PFSK-1 (cell line): ENCODE results near the gene BOD1L2.

Experiments used
- FOXP2 ChIP-seq: optimal IDR thresholded peaks from 2 replicates; pipeline ENCODE3; 2011; ENCODE audit warnings: borderline replicate concordance, control low read depth, inconsistent platforms; ENCODE audit not compliant: insufficient read depth; ENCODE audit errors: extremely low read length, extremely low read depth
- POLR2AphosphoS5 ChIP-seq: IDR thresholded peaks from 2 replicates; pipeline ENCODE4 v1.6.1; 2012; ENCODE audit warnings: low read depth, mild to moderate bottlenecking, control low read depth, low read length, moderate library complexity
- REST ChIP-seq, 2 experiments: IDR thresholded peaks; 2 replicates each; pipeline versions ENCODE4 v1.6.1 to v1.8.0; 2011 to 2012; ENCODE audit warnings: low read depth in 2 of 2, low read length in 2 of 2, control low read depth in 1 of 2, inconsistent platforms in 1 of 2, mild to moderate bottlenecking in 1 of 2, moderate library complexity in 1 of 2; ENCODE audit not compliant: insufficient read depth in 1 of 2
- SIN3A ChIP-seq: IDR thresholded peaks from 2 replicates; pipeline ENCODE4 v1.6.1; 2012; ENCODE audit warnings: mild to moderate bottlenecking, low read length, moderate library complexity, borderline replicate concordance; ENCODE audit not compliant: insufficient read depth
- TAF1 ChIP-seq: IDR thresholded peaks from 2 replicates; pipeline ENCODE4 v1.6.1; 2012; ENCODE audit warnings: low read length, control low read depth, borderline replicate concordance; ENCODE audit not compliant: insufficient read depth

Gene BOD1L2

GRCh38 chr18:57141208-57142129 is 5.4 kb upstream of the BOD1L2 start:
- no peak for TF ChIP-seq TAF1
- no peak for TF ChIP-seq POLR2AphosphoS5
- no peak for TF ChIP-seq REST (IDR thresholded peaks at IDR 0.05; ENCODE audit: insufficient read depth in 1 of 2, low read depth in 2 of 2, low read length in 2 of 2)
- no peak for TF ChIP-seq SIN3A
- TF ChIP-seq FOXP2: no peak

- TF ChIP-seq REST (IDR thresholded peaks at IDR 0.05; ENCODE audit: insufficient read depth in 1 of 2, low read depth in 2 of 2, low read length in 2 of 2) (no peak), TAF1 (no peak), POLR2AphosphoS5 (no peak), FOXP2 (no peak), SIN3A (no peak)
Observed at GRCh38 chr18:57142324-57142723, 4.6 kb upstream of the BOD1L2 start.

DNA sequence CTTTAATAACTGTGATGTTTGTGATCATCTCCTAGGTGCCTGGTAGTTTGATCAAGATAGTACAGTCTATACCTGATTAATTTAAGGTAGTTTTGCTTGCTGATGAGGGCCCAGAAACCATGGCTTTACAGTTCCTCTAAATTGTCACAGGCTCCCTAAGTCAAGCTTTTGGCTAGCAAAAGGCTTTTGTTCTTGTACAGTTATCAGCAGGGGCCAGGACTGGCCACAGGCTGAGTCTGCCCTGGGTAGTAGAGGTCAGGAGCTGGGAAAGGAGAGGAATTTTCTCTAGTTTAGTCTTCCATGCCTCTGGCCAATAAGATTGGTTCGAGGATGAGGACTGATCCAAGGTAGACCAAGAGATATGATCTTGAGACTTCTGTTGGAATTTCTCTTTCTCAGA is 3.6 kb upstream of the BOD1L2 start:
- no peak for TF ChIP-seq REST (IDR thresholded peaks at IDR 0.05; ENCODE audit: insufficient read depth in 1 of 2, low read depth in 2 of 2, low read length in 2 of 2)
- TF ChIP-seq POLR2AphosphoS5: no peak
- TF ChIP-seq SIN3A: no peak
- TF ChIP-seq TAF1: no peak
- TF ChIP-seq FOXP2: no peak

DNA sequence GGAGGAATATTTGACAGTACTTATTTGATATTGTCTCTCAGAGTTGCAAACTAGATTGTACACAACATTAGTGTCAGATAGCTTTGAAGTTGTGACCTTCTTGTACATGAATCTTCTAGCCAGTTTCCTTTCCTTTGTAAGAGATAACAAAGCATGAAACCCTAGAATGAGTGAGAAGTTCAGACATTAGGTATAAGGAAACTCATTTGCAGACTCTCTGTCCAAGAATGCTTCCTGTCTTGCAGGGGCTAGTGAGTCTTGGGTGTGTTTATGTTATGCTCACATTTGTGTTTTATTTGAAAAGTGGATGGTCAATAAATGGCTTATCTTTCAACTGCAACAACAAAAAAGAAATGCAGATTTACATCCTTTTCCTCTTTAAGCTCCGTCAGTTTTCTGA is 1.4 kb downstream of the BOD1L2 start:
- TF ChIP-seq FOXP2 (no peak), TAF1 (no peak), POLR2AphosphoS5 (no peak), SIN3A (no peak), REST (IDR thresholded peaks at IDR 0.05; ENCODE audit: insufficient read depth in 1 of 2, low read depth in 2 of 2, low read length in 2 of 2) (no peak)
